NCI-H1105 treated with DMSO at 0.1 percent for 48 hours (cell line): ENCODE measurements around the gene CLNS1A.
A peak's percentile ranks its signal among the peaks of the same experiment; 100 is the strongest.
"Not testable (repeated sequence)": the region's sequence is repeated elsewhere in the genome, so short reads cannot be mapped to it uniquely, and the experiment has no call there.

Source experiments
- DNase-seq: peaks from one replicate; lab custom pipeline; 2025; lab: John Stamatoyannopoulos, UW

CLNS1A gene

DNA sequence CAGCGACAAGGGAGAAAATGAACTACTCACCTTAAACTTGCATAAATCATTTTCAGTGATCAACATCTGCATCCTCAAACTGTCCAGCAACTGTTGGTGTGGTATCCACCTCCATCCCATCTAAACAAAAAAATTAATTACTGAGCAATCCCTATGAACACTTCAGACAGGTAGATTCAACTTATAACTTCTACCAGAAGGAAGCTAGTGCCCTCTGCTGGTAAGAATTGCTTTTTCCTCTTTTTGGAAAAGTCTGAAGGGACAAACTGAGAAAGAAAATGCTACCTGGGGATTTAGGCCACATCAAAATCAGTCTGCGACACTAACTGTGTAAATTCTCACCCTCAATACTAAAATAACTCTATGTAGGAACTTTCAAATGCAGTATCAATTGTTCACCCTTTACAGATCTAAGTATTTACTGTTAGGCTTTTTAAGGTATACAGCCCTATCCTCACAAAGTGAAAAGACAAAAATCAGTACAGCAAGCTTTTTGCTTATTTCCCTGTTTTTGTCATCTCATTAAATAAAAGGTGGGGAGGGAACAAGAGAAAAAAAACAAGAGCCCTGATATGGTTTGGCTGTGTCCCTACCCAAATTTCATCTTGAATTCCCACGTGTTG, 17.9 kb downstream of the CLNS1A start:
- DNase-seq = peak; percentile 58

DNA sequence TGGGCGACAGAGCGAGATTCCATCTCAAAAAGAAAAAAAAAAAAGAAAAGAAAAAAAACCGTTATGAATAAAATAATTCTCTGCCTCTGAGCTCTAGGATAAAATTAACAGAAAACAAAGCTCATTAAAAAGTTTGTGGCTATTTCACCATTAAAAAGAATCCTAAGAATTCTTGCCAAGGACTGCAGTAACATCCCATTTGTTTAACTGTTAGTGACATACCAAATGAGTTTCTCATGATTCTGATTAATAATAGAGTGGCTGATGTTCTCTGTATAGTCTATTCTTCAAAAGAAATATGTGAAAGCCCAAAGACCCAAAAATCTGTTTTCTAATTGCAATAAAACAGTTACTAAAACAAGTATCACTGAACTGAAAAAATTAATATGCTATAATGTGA, 19.7 kb downstream of the CLNS1A start:
- no peak for DNase-seq

DNA sequence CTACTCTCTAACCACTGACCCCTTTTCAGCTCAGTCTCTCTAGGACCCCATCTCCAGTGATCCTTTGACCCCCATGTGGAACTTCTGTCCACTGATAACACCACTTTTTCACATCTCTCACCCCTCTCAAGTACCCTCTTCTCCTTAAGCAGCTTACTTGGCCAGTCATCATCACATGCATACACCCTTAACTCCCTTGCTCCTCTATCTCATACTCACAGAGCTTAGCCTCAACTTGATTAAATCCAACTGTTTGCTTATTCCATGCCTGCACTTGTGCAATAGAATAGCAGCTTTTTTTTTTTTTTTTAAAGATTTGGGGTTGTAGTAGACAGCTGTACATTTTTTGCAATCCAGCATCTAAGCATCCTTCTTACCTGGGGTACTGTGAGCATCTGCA, 25.7 kb downstream of the CLNS1A start:
- DNase-seq = no peak

DNA sequence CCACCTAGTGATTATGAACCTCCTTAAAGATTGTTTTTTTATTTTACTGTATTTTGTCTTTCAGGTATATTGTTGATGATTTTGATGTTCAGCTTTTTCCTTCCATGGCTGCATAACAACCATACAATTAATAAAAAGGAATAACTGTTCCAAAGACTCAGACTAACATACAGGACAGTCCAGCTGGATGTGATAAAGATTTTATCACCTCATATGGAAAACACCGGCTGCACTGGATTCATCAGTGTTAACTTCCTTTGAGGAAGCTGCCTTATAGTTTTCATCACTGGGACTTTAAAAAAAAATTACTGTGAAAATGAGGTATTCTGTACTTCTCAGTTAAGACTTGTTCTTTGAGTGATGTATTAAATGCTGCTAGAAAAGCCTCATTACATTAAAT, 28.4 kb downstream of the CLNS1A start:
- no peak for DNase-seq

DNA sequence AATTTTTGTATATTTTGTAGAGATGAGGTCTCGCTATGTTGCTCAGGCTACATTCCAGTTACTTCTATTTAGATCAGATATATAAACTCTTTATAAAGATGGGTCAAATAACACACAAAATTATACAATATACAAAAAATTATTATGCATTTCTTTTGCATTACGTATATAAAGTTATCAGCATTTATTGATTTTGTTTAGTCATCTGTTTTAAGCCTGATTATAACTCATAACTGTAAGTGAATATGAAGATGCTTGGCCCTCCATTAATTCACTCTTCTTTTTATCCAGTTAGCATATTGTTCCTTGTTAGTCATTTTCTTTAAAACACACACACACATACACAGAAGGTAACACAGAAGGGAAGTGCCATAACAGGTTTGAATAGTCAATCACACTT, 33.3 kb downstream of the CLNS1A start:
- DNase-seq = no peak

DNA sequence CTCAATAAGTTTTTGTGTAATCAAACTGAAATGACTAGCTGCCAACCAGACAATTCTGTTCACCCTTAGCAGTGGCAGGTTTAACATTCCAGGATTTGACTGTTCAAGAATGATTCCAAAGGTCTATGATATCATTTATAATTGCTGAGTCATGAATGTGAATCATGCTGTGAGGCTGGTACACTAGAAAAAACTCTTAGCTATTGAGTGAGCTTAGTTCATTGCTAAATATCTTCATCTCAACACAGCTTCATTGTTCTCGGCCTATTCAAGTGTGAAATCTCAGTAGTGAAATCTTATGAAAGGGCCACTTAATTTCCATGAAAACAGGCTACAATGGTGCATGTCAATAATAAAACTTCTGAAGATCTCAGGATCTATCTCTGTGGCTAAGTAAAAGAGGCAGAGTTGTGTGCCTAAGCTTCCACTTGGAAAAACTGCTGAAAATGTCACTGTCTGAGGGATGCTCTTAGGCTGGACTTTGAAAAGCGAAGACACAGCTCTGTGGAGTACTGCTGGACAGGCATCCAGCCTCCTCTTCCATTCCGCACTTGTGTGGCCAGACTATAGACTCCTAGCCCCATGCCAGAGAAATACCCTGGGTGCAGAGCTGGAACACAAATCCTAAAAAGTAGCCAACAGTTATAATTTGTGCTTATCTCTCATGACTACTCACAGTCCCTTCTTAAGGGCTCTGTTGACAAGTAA, 35.1 kb downstream of the CLNS1A start:
- DNase-seq = no peak

DNA sequence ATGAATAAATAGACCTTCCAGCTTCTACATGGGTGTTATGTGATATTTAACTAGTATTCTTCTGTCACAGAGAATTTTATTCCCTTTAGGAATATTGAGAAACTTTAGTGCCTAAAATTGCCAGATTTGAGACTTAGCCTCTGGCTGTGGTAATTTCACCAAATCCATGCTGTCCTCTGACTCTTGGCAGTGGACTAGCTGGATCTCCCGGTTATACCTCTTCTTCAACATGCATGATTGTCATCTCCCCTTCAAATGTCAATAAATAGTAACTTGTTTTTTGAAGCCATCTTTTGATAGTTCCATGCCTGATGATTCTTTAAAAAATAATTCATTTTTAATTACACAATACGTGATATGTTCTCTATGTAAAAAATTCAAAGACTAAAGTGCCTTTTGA, 39.4 kb downstream of the CLNS1A start:
- no peak for DNase-seq

DNA sequence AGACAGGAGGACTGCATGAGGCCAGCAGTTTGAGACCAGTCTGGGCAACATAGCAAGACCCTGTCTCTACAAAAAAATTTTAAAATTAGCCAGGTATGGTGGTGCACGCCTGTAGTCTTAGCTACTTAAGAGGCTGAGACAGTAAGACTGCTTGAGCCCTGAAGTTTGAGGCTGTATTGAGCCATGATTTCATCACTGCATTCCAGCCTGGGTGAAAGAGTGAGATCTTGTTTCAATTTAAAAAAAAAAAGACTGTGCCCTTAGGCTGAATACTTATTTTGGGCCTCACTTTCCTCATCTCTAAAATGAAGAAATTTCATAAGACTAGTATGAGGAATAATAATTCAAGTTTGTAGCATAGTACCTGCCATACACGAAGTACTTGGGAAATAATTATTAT, 41.0 kb downstream of the CLNS1A start:
- DNase-seq = no peak

DNA sequence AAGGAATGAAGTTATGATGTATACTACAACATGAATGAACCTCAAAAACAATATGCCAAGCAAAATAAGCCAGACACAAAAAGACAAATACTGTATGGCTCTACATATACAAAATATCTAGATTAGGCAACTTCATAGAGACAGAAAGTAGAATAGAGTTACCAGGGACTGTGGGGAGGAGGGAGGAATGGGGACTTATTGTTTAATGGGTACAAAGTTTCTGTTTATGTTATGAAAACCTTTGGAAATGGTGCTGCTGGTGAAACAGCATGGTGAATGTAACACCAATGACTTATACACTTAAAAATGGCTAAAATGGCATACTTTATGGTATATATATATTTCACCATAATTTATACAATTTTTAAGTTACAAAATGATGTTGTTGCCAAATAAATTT, 43.7 kb downstream of the CLNS1A start:
- no peak for DNase-seq

DNA sequence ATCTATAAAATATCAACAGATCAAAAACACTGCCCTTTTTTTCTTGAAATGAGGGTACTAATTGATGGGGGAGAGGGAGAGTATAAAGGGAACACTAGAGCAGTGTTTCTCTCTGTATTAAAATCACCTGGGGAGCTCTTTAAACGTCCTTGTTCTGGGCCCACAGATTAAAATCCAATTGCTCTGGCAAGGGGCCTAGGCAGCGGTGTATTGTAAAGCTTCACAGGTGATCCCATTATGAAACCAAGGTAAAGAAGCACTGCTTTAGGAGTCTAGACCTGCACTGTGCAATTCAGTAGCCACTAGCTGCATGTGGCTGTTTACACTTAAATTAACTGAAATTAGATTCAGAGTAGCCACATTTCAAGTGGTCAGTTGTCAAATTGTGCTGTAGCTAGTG, 44.9 kb downstream of the CLNS1A start:
- DNase-seq = no peak

DNA sequence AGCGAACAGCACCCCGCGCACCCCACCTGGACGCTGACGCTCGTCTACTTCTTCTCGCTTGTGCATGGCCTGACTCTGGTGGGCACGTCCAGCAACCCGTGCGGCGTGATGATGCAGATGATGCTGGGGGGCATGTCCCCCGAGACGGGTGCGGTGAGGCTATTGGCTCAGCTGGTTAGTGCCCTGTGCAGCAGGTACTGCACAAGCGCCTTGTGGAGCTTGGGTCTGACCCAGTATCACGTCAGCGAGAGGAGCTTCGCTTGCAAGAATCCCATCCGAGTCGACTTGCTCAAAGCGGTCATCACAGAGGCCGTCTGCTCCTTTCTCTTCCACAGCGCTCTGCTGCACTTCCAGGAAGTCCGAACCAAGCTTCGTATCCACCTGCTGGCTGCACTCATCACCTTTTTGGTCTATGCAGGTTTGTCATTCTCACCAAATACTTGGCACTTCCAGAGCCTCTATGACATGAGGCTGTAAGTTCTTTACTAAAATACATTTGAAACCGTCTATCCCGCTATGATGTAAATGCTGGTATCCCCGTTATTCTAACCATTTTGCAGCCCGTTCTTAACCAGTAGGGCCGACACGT, 47.3 kb downstream of the CLNS1A start:
- peak; percentile 53 for DNase-seq

DNA sequence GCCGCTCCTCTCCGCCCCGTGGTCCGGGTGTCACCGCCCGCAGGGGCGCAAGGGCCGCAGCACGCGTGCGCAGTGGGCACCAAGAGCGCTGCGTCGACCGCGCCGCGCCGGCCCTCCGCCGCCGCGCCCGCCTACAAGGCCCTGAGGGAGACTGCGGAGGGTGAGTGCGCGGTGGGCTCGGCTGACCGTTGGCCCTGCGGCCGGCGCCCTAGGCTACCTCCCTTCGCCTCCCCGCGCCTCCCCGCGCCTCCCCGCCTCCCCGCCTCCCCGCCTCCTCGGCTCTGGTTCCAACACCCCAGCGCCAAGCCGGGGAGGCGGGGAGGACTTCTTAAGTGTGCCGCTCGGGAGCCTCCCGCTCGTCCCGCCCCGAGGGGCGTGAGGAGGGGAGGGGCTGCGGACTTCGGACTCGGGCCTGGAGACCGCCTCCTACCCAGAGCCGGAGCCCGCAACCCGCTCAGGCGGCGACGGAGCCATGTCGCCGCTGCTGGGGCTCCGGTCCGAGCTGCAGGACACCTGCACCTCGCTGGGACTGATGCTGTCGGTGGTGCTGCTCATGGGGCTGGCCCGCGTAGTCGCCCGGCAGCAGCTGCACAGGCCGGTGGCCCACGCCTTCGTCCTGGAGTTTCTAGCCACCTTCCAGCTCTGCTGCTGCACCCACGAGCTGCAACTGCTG, 47.9 kb downstream of the CLNS1A start, which contains the start of gene AQP11:
Gene AQP11, plus strand, starts transcription at position 433 of the 673 bp plus-strand sequence. Its CDS starts 40 bp downstream, at position 473.
- peak; percentile 89 for DNase-seq

DNA sequence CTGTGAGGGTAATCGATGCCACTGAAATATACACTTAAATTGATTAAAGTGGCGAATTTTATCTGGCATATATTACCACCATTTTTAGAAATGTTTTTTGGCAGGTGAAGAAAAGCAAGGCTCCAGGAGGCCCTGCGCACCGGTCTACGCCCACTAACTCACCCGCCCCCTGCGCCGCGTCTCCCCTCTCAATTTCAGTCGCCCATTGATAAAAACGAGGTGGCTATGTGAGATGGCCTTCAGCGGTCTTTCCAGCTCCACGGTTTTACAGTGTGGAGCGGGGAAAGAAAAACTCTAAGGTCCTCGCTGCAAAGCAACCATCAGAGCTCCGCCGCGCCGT, 48.4 kb downstream of the CLNS1A start:
- no peak for DNase-seq

DNA sequence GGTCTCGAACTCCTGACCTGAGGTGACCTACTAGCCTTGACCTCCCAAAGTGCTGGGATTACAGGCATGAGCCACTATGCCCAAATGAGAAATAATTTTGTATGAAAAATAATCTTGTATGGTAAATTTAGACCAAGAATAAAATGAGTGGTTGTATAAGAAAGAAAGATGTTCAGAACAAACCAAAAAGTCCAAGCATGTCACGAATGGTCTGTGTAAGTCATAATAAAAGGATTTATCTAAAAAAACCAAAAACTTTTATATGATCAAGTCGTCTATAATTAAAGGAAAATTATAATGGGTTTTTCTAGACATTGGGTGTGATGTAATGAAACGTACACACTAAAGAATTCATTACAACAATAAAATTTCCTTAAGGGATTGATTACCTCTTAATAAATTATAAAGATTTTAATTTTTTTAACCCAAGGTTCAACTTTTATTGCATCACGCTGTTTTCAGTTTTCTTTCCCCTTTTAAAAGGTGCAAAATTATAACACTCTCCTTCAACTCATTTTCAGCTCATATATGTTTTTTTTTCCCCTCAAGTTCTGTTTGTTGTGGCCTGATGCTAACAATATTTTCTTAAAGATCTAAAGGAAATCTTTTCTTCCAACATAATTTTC, 56.8 kb downstream of the CLNS1A start:
- no peak for DNase-seq

DNA sequence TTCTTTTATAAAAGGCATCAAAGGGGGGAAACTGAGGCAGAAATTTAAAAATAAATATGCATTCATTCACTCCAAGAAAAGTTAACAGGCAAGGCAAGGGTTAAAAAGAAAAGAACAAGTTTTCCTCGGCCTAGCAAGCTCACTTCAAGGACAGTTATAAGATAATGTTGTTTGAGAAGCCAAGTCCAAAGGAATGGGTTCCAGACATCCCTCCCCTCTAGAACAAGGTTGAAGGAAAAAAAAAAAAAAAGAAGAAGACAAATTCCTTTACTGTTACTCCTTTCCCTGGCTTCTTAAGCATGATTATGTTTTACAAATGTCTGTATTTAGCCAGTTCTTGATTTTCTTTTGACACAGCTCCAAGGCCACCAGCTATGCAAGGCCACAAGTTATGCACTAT, 62.2 kb downstream of the CLNS1A start:
- not testable (repeated sequence) for DNase-seq

DNA sequence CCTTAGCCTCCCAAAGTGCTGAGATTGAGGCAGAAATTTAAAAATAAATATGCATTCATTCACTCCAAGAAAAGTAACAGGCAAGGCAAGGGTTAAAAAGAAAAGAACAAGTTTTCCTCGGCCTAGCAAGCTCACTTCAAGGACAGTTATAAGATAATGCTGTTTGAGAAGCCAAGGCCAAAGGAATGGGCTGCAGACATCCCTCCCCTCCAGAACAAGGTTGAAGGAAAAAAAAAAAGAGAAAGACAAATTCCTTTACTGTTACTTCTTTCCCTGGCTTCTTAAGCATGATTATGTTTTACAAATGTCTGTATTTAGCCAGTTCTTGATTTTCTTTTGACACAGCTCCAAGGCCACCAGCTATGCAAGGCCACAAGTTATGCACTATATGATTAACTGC, 66.7 kb downstream of the CLNS1A start:
- not testable (repeated sequence) for DNase-seq

DNA sequence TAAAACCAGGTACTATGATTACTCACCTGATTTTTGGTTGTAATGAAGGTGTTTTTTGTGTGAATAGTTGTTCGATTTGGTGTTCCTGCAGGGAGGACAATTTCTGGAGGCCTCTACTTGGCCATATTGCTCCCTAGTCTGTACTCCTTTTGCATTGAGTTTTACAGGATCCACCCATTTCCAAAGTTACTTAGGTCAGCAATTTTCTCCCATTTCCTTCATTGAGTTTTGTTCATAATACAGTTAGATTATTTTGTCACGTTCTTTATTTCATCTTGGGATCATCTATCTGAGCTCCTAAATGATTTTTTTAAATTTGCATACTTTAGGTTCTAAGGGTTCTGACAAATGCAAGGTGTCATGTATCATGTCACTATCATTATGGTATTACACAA, 67.9 kb downstream of the CLNS1A start:
- DNase-seq = no peak

DNA sequence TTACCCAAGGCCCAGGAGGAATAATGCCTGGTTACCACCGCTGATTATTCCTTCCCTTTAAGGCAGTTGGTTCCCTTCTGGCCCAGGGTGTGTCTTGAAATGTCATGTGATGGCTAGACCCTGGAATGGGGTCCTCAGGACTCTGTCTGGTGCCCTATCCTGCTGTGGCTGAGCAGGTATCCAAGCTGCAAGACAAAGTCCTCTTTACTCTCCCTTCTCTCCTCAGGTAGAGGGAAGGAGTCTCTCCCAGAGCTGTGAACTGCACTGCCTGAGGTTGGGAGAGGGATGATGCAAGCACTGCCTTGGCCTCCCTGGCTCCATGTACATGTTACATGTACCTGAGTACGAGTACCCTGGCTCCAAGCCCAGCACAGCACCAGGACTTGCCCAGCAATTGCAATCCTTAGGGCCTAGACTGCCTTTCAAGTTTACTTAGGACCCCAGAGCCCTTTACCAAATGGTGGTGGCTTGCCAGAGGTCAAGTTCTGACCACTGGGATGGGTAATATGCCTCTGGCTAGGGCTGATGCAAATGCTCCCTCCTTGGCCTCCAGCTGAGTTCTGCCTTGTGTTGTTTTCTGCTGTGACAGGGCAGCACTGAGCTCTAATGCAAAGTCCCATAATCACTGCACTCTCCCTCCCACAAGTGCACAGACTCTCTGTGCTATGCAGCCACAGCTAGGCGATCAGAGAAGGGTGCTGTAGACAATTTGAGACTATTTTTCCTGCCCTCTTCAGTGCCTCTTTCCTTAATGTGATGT, 68.5 kb downstream of the CLNS1A start:
- no peak for DNase-seq

DNA sequence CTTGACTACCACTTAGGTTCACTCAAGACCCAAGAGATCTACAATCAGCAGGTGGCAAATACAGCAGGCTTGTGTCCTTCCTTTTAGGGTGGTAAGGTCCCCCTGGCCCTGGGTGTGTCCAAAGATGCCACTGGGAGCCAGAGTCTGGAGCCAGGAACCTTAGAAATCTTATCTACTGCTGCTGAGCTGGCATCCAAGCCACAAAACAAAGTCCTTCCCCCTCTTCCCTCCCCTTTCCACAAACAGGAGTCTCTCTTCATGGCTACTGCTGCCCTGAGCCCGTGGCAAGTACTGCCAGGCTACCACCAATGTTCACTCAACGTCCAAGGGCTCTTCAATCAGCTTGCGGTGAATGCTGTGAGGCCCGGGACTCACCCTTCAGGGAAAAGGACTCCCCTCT, 69.3 kb downstream of the CLNS1A start:
- no peak for DNase-seq
